ENCODE data around the gene RAPGEF4.

Gene RAPGEF4

DNA sequence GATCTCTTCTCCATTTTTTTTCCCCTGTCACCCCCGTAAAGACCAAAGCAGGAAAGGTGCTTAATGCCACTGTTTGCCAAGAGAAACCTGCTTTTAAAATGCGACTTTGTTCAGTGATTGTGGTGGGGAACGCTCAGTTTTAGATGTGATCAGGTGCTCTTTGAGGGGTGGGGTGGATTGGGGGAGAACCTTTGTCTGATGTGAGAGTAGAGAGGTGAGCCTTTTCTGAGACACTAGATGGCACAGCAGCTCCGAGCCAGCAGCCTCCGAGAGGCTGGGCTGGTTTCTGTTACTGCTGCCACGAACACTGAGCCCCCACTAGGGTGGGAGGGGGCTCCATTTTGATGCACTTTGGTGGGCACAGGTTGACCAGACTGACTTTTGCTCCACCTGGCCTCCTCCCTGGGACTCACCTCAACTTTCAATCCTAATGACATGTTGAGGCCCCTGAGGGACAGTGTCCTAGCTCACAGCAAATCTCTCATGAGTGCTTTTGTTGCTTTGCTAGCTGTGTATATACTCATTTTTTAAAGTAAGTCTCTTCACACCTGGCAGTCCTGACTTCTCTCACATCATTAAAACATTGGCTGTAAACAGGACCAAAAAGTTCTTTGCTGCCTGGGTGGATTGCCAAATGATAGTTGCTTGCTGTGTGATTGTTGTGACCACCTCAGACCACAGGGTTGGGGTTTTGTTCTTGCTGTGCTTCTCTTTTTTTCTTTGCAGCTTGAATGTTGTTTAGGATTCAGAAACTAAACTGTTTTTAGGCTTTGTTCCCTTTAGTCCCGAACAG is 241.8 kb downstream of the RAPGEF4 start:
- Histone ChIP-seq H3K9ac (ENCODE audit: low read length) (no peak overlapping the region), H3K36me3 (ENCODE audit: control insufficient read depth, insufficient read depth, low read length, severe bottlenecking) (no peaks in the 10 kb centered on the region), H3K27me3 (replicated peaks; ENCODE audit: control insufficient read depth, insufficient read depth, low read length) (no peaks in the 10 kb centered on the region), H3K4me3 (ENCODE audit: low read length) (no peak overlapping the region), H3K9me3 (ENCODE audit: control insufficient read depth, low read length) (no peaks in the 10 kb centered on the region), H3K4me1 (ENCODE audit: control insufficient read depth, insufficient read depth, low read length) (no peaks in the 10 kb centered on the region)
- no peak for DNase-seq (ENCODE audit: low read depth)

DNA sequence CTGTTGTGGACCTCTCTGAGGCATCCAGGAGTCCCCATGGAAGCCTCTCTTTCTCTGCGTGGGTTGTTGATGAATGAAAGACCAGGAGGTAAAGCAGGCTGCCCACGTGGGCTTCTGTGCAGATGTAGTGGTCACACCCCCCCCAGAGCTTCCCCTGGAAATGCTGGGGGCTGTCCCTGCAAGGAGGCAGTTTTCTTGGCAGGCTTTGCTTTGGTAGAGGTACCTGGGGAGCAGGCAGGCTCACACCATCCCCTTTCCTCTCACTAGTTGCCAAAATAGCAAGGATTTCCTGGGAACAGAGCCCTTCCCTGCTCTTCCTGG is 242.4 kb downstream of the RAPGEF4 start:
- no peak overlapping the region for H3K9ac ChIP-seq (ENCODE audit: low read length)
- no peaks in the 10 kb centered on the region for H3K4me1 ChIP-seq (ENCODE audit: control insufficient read depth, insufficient read depth, low read length)
- no peaks in the 10 kb centered on the region for H3K9me3 ChIP-seq (ENCODE audit: control insufficient read depth, low read length)
- H3K27me3 ChIP-seq (replicated peaks; ENCODE audit: control insufficient read depth, insufficient read depth, low read length) = no peaks in the 10 kb centered on the region
- DNase-seq (ENCODE audit: low read depth) = no peak
- no peak overlapping the region for H3K4me3 ChIP-seq (ENCODE audit: low read length)
- no peaks in the 10 kb centered on the region for H3K36me3 ChIP-seq (ENCODE audit: control insufficient read depth, insufficient read depth, low read length, severe bottlenecking)

DNA sequence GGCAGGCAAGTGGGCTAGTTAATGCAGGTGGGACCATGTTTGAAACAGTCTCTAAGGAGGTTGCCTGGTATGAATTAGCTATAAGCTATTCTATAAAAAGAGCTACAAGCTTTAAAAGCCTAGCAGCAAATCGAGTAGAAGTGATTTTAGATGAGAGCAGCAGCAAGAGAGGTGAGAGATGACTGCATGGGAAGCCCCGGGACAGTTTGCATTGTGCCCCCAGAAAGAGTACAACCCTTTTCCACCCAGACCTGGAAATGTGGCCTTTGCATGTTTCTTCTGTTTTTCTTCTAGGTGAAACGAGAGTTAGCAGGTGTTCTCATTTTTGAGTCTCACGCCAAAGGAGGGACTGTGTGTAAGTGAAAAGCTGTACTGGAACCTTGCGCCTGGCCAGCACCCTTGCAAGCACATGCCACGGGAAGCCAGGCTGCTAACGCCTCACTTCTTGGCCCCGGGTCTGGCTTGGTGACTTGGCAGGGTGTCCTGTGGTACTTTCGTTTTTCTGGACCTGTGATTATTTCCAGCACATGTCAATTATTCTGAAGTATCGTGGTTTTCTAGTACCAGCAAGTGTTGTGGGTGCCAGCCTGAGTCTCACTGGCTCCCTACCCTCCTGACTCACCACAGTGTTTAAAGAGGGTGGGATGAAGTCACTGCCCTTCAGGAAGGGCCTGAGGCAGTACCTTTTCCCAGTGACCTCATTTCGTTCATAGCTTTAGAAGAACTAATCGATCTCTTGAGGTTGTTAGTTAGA is 249.7 kb downstream of the RAPGEF4 start:
- no peaks in the 10 kb centered on the region for H3K27me3 ChIP-seq (replicated peaks; ENCODE audit: control insufficient read depth, insufficient read depth, low read length)
- DNase-seq (ENCODE audit: low read depth) = peak; percentile 58
- peaks cover 10% of the 10 kb centered on the region for H3K4me1 ChIP-seq (ENCODE audit: control insufficient read depth, insufficient read depth, low read length)
- no peak overlapping the region for H3K9ac ChIP-seq (ENCODE audit: low read length)
- H3K9me3 ChIP-seq (ENCODE audit: control insufficient read depth, low read length) = no peaks in the 10 kb centered on the region
- no peak overlapping the region for H3K4me3 ChIP-seq (ENCODE audit: low read length)
- H3K36me3 ChIP-seq (ENCODE audit: control insufficient read depth, insufficient read depth, low read length, severe bottlenecking) = no peaks in the 10 kb centered on the region

DNA sequence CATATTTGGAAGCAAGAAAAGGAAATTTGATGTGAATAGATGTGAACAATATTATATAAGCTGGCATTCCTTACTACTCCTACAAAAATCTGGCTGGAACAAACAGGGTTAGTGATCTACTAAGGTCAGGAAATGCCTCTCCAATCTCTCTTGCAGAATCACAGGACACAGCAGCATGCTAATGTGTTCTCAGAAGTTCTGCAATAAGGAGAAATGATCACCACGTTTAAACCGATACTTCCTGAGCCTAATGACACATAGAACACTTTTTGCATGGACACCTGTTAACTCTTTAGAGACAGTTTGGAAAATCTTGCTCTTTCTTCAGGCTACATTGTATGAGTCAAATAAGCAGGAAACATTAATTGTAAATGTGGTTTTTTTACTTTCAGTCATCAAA is 250.4 kb downstream of the RAPGEF4 start:
- no peaks in the 10 kb centered on the region for H3K36me3 ChIP-seq (ENCODE audit: control insufficient read depth, insufficient read depth, low read length, severe bottlenecking)
- H3K9ac ChIP-seq (ENCODE audit: low read length) = no peak overlapping the region
- peaks cover 10% of the 10 kb centered on the region for H3K4me1 ChIP-seq (ENCODE audit: control insufficient read depth, insufficient read depth, low read length)
- H3K9me3 ChIP-seq (ENCODE audit: control insufficient read depth, low read length) = no peaks in the 10 kb centered on the region
- no peaks in the 10 kb centered on the region for H3K27me3 ChIP-seq (replicated peaks; ENCODE audit: control insufficient read depth, insufficient read depth, low read length)
- H3K4me3 ChIP-seq (ENCODE audit: low read length) = no peak overlapping the region
- peak; percentile 30 for DNase-seq (ENCODE audit: low read depth)

DNA sequence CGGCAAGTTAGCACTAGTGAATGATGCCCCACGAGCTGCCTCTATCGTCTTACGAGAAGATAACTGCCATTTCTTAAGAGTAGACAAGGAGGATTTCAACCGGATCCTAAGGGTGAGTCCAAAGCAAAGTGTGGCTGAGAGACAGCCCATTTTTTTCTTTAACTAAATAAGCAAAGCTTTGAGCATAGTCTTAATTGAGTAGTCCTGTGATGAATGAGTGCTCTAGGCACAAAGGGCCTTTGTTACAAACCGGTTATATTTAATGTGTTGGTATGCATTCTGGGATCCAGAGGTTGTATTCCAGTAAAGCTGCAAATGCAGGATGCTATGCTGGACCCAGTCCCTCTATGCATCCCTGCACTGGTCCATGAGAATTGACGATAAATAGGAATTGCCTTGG is 253.1 kb downstream of the RAPGEF4 start:
- Histone ChIP-seq H3K27me3 (replicated peaks; ENCODE audit: control insufficient read depth, insufficient read depth, low read length) (no peaks in the 10 kb centered on the region), H3K9ac (ENCODE audit: low read length) (no peak overlapping the region), H3K9me3 (ENCODE audit: control insufficient read depth, low read length) (no peaks in the 10 kb centered on the region), H3K4me3 (ENCODE audit: low read length) (no peak overlapping the region), H3K4me1 (ENCODE audit: control insufficient read depth, insufficient read depth, low read length) (peaks cover 10% of the 10 kb centered on the region), H3K36me3 (ENCODE audit: control insufficient read depth, insufficient read depth, low read length, severe bottlenecking) (no peaks in the 10 kb centered on the region)
- DNase-seq (ENCODE audit: low read depth) = no peak

DNA sequence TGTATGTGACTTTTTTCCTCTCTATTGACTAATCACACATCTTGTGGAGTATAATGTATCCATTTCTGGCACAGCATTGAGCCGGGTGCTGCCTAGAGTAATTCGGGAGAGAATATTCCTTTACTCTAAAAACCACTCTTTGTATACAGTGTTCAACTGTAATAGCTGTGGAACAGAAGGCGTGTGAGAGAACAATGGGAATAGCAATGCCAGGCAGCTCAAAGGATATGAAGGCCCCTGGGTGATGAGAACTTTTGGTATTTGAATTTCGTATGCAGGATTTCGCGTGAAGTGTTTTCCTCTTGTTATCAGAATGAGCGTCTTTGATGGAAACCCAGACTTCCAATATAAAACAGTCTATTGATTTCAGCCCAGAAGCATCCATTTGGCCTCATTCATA is 255.4 kb downstream of the RAPGEF4 start:
- H3K4me3 ChIP-seq (ENCODE audit: low read length) = no peak overlapping the region
- no peaks in the 10 kb centered on the region for H3K27me3 ChIP-seq (replicated peaks; ENCODE audit: control insufficient read depth, insufficient read depth, low read length)
- no peaks in the 10 kb centered on the region for H3K36me3 ChIP-seq (ENCODE audit: control insufficient read depth, insufficient read depth, low read length, severe bottlenecking)
- H3K4me1 ChIP-seq (ENCODE audit: control insufficient read depth, insufficient read depth, low read length) = peaks cover 15% of the 10 kb centered on the region
- H3K9ac ChIP-seq (ENCODE audit: low read length) = no peak overlapping the region
- no peak for DNase-seq (ENCODE audit: low read depth)
- H3K9me3 ChIP-seq (ENCODE audit: control insufficient read depth, low read length) = no peaks in the 10 kb centered on the region

DNA sequence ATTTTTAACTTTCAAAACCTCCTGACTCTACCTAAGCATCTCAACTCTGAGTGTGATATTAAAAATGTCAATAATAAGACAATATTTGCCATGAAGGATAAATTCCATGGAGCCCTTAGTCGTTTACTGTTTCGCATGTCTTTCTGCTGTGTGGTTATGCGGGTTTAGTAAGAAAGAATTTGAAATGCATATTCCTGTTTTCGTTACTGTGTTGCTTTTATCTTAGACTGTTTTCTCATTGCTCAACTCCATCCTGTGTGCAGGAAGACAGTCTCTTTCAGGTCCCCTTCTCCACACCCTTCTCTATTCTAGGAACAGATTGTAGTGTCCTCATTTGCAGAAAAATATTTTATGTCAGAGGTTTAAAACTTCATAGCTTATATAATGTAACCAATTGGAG is 257.5 kb downstream of the RAPGEF4 start:
- H3K4me1 ChIP-seq (ENCODE audit: control insufficient read depth, insufficient read depth, low read length) = peaks cover 24% of the 10 kb centered on the region
- no peak for DNase-seq (ENCODE audit: low read depth)
- no peak overlapping the region for H3K4me3 ChIP-seq (ENCODE audit: low read length)
- no peaks in the 10 kb centered on the region for H3K36me3 ChIP-seq (ENCODE audit: control insufficient read depth, insufficient read depth, low read length, severe bottlenecking)
- no peaks in the 10 kb centered on the region for H3K27me3 ChIP-seq (replicated peaks; ENCODE audit: control insufficient read depth, insufficient read depth, low read length)
- no peaks in the 10 kb centered on the region for H3K9me3 ChIP-seq (ENCODE audit: control insufficient read depth, low read length)
- H3K9ac ChIP-seq (ENCODE audit: low read length) = no peak overlapping the region

DNA sequence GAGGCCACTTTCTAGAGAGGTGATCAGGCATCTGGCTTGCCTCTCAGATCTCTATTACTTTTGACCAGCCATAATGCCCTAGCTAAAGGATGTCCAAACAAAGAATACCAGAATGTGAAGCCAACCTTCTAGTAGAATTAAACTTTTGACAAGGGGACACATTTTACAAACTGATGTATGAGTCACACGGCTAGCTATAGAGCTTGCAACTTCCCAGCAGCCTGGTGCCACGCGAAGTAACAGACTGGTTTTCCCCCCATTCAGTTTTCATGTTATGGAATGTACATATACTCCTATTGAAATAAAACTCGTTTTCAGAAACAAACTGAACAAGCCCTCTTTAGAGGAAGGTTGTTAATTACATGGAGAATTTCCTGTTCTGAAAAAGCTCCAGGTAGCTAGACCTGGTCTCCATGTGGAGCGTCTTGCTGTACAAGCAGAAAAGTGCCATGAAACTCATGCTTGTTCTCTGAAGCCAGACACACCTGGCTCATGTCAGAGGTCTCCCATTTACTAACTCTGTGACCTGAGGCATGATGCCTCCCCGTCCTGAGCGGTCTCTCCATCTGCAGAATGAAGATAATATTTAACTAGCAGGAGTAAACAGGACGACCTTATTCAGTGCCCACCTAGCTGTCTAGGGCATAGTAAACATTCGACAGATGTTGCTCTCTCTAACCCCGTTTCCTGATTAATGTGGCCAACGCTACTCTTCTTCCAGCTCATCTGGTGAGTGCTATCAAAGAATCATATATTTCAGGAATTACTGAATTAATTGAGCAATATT is 258.5 kb downstream of the RAPGEF4 start:
- DNase-seq (ENCODE audit: low read depth) = no peak
- H3K36me3 ChIP-seq (ENCODE audit: control insufficient read depth, insufficient read depth, low read length, severe bottlenecking) = no peaks in the 10 kb centered on the region
- H3K9ac ChIP-seq (ENCODE audit: low read length) = no peak overlapping the region
- H3K4me3 ChIP-seq (ENCODE audit: low read length) = no peak overlapping the region
- peaks cover 24% of the 10 kb centered on the region for H3K4me1 ChIP-seq (ENCODE audit: control insufficient read depth, insufficient read depth, low read length)
- H3K27me3 ChIP-seq (replicated peaks; ENCODE audit: control insufficient read depth, insufficient read depth, low read length) = no peaks in the 10 kb centered on the region
- no peaks in the 10 kb centered on the region for H3K9me3 ChIP-seq (ENCODE audit: control insufficient read depth, low read length)

DNA sequence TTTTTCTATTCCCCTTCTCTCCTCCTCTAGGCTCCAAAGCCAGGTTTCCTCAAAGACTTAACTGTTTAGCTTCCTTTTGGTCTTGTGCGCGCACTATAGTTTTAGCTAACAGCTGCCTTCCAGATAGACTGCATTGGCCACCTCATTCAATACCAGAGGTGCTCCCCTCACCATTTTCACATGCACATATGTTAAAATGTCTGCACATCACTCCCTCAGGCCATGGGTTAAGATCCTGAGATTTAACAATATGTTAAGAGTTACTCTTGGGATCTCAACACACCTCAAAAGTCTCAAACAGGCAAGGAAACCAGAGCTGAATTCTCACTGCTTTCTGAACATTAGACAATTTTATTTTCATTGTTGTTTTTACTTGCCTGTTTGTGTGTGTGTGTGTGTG is 259.2 kb downstream of the RAPGEF4 start:
- no peaks in the 10 kb centered on the region for H3K36me3 ChIP-seq (ENCODE audit: control insufficient read depth, insufficient read depth, low read length, severe bottlenecking)
- no peak overlapping the region for H3K4me3 ChIP-seq (ENCODE audit: low read length)
- no peaks in the 10 kb centered on the region for H3K9me3 ChIP-seq (ENCODE audit: control insufficient read depth, low read length)
- H3K9ac ChIP-seq (ENCODE audit: low read length) = peak overlapping the region; percentile 73
- DNase-seq (ENCODE audit: low read depth) = no peak
- peaks cover 27% of the 10 kb centered on the region for H3K4me1 ChIP-seq (ENCODE audit: control insufficient read depth, insufficient read depth, low read length)
- no peaks in the 10 kb centered on the region for H3K27me3 ChIP-seq (replicated peaks; ENCODE audit: control insufficient read depth, insufficient read depth, low read length)

DNA sequence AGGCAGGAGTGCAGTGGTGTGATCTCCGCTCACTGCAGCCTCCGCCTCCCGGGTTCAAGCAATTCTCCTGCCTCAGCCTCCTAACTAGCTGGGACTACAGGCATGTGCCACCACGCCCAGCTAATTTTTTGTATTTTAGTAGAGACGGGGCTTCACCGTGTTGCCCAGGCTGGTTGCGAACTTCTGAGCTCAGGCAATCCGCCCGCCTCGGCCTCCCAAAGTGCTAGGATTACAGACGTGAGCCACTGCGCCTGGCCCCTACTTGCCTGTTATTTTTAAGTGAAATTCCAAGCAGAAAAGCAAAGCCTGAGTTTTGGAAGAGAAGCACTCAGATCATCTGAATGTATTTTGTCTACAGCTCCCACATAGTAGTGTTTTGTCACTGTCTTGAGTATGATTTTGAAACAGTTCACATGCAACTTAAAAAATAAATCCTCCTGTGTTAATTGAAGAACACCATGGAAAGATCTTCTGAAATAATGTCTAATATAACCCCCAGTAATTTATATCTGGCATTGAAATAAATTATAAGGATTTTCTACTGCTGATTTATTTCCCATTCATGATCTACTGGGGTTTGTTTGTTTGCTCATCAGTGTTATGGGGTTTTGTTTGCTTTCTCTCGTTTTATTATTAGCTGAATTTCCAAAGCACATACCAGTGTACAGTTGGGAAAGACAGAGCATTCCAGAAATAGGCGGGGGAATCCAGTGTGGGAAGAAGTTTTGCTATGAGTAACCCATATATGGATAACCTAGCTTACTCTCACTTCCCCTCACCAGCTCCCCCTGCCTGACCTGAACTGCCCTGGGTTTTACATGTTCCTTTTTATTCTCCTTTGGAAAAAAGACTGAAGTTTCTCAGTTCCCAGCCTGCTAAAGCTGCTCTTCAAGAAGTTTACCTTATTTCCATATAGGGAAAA is 259.9 kb downstream of the RAPGEF4 start:
- DNase-seq (ENCODE audit: low read depth) = peak; percentile 92
- Histone ChIP-seq H3K4me1 (ENCODE audit: control insufficient read depth, insufficient read depth, low read length) (peaks cover 27% of the 10 kb centered on the region), H3K36me3 (ENCODE audit: control insufficient read depth, insufficient read depth, low read length, severe bottlenecking) (no peaks in the 10 kb centered on the region), H3K4me3 (ENCODE audit: low read length) (peak overlapping the region; percentile 38), H3K9me3 (ENCODE audit: control insufficient read depth, low read length) (no peaks in the 10 kb centered on the region), H3K27me3 (replicated peaks; ENCODE audit: control insufficient read depth, insufficient read depth, low read length) (no peaks in the 10 kb centered on the region), H3K9ac (ENCODE audit: low read length) (peak overlapping the region; percentile 73)
